D721Med (cell line): ENCODE measurements around the gene SP140L.
"Not testable (repeated sequence)": the region's sequence is repeated elsewhere in the genome, so short reads cannot be mapped to it uniquely, and the experiment has no call there.

ENCODE experiments used
- DNase-seq: peaks from one replicate; pipeline ENCODE4 v3.0.0; 2011; ENCODE audit warnings: low spot score; ENCODE audit not compliant: insufficient read length
- FAIRE-seq: peaks from 2 replicates; lab custom pipeline; 2011; peaks lifted over from hg19 to GRCh38; lab: Jason Lieb, UNC
- TF ChIP-seq, protein P1 (sequence below): IDR thresholded peaks from 2 replicates; pipeline ENCODE4 v1.5.1; 2012; ENCODE audit warnings: mild to moderate bottlenecking, control low read depth; ENCODE audit not compliant: insufficient read depth; ENCODE audit errors: missing control alignments

The SP140L gene

DNA sequence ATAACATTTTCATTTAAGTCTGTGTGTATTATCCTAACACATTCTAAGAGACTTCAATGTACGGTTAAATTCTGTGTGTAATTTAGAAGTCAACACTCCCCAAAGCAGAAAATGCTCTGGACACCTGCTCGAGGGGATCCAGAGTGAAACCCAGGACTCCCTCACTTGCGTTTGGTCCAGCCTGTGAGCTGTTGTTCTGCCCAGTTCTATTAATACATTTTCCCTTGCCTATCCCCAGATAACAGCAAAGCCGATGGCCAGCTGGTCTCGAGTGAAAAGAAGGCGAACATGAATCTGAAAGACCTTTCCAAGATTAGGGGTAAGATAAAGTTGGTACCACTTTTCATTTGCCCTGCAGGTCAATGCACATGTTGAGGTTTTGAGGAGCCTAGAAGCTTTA is 58.0 kb downstream of the SP140L start:
- DNase-seq (no peak), FAIRE-seq (no peak)
- TF ChIP-seq, protein P1, sequence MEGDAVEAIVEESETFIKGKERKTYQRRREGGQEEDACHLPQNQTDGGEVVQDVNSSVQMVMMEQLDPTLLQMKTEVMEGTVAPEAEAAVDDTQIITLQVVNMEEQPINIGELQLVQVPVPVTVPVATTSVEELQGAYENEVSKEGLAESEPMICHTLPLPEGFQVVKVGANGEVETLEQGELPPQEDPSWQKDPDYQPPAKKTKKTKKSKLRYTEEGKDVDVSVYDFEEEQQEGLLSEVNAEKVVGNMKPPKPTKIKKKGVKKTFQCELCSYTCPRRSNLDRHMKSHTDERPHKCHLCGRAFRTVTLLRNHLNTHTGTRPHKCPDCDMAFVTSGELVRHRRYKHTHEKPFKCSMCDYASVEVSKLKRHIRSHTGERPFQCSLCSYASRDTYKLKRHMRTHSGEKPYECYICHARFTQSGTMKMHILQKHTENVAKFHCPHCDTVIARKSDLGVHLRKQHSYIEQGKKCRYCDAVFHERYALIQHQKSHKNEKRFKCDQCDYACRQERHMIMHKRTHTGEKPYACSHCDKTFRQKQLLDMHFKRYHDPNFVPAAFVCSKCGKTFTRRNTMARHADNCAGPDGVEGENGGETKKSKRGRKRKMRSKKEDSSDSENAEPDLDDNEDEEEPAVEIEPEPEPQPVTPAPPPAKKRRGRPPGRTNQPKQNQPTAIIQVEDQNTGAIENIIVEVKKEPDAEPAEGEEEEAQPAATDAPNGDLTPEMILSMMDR, result no peak

DNA sequence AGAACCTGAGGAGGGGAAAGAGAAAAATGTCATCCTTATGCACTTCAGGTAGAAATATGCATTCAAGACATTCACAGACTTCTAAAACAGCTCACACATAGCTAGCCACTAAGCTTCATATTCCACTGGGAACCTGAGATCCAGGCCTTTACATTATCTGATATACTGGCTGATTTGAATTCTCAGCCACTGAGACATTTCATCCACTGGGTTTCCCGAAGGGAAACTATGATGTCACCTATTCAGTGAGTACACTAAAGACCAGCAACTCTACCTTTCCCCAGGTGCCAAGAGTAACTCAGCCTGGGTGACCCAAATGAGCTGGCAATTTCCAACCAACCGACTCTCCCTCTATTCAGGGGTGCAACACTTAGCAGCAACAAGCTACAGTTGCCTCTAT is 67.3 kb downstream of the SP140L start:
- no peak for DNase-seq
- TF ChIP-seq, protein P1, result no peak
- FAIRE-seq, result no peak

DNA sequence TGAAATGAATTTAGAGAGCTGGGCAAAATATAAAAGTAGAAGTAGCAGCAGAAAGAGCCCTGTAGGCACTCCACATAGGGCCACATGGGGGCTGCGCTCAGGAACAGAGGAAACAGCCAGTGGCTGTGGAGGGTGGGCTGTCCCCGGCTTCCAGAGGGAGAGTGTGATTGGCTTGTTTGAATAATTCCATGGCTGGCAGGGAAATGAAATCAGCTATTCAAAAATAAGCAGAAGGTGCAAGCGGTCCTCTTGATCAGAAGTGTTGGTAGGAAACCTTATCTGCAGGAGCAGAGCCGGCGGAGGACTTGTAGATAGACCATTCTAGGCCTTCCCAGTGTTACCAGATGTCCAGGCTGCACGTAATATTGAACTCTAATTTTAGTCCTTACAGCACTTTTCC is 71.7 kb downstream of the SP140L start:
- not testable (repeated sequence) for FAIRE-seq, DNase-seq

DNA sequence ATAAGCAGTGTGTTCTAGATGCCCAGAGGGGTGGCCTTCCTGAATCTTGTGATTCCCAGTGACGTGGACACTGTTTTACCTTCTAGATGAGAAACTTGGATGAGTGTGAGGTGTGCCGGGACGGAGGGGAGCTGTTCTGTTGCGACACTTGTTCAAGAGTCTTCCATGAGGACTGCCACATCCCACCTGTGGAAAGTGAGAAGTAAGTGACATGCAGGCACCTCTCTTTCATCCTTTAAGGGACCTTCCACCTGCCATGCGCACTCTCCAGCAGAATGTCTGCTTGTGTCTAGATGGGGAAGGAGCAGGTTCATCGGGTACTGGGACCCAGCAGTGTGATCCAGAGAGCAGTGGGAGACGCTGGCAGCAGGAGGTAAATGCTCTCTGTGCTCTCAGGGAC is 73.0 kb downstream of the SP140L start:
- TF ChIP-seq, protein P1, result no peak
- DNase-seq, result no peak
- FAIRE-seq, result no peak

DNA sequence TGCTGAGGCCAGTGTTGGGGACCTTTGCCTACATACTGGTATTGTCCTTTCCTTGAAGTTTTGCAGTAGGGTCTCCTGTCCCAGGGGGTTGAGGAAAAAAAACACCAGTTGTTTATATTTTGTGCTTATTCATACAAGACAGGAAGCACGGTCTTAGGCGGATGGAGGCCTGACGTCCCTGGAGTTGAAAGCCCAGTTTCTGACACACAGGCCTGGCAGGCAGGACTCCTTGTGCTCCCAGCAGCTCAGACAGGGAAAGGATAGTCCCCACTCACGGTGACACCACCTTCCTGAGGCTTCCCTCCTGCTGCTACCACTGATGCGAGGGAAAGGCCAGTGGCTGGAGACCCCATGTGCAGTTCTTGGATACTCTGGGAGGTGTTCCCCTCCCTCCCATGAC is 73.5 kb downstream of the SP140L start:
- FAIRE-seq, result no peak
- no peak for DNase-seq
- TF ChIP-seq, protein P1, result no peak

DNA sequence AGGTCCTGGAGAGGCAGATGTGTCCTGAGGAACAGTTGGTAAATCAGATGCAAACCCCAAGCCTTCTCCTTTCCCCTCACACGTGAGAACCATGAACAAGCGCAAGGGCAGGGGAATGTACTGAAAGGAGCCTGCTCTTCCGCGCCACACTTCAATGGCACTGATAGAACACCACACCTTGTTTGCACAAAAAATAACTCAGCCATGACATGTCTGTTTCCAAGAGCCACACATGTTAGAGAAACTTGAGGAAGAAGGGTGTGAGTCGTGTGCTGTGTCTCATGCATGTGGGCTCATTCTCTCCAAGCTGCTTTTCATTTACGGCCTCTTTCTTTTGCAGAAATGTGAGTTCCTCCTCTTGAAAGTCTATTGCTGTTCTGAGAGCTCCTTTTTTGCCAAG is 74.0 kb downstream of the SP140L start:
- DNase-seq, FAIRE-seq: not testable (repeated sequence)

DNA sequence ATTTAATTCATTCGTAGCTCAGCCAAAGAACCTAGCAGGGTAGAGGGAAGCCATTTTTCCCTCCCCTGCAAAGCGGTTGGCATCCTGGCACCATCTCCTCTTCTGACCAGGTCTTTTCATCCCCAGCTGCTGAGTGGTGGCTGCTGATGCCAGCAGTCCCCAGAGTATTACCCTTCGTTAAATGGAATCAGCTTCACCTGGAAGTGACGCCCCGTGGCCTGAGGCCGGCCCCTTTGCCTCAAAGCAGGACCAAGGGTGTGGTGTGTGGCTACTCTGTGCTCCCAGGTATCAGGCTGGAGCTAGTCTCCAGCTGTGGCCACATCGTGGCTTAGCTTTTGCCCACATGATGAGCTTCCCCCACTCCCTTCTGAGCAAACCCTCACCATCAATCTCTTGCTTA is 76.8 kb downstream of the SP140L start:
- DNase-seq (no peak), FAIRE-seq (no peak)
- TF ChIP-seq, protein P1, result no peak

DNA sequence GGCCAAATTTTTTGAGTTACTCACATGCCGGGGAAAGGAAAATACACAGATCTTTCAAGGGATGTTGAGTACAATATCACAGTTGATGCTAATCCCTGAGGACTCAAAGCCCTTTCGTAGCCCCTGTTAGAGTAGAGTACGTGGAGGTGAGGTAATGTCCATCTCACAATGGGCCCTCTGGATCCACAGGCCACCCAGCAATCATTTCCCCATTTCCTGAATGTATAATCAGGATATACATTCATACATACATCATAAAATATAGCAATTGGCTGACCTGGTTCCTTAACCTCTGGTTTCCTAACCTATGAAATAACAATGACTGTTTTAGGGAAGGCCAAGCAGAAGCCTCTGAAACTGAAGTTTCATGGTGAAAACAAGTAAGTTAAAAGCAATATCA is 78.8 kb downstream of the SP140L start:
- TF ChIP-seq, protein P1, result no peak
- DNase-seq (no peak), FAIRE-seq (no peak)
